ENCODE data around the gene TEX11. TPM values are rescaled to one million over a fixed set of nuclear protein-coding genes. Genes with fewer than 3 reads are reported as not detected.

TEX11 gene
- total and polyA plus RNA-seq, 2 experiments from 2014 or later: not detected

Other genes starting within 250 kb of the TEX11 start
- gene SLC7A3, start 22.4 kb upstream of the TEX11 start, total RNA-seq: 3.6 and 6.0 TPM in 2 replicates
- 4.7 and 5.4 TPM in 2 replicates for gene SLC7A3, start 22.4 kb upstream of the TEX11 start, polyA plus RNA-seq
- 45.7 and 62.3 TPM in 2 replicates for gene SNX12, start 159.6 kb upstream of the TEX11 start, total RNA-seq
- gene SNX12, start 159.6 kb upstream of the TEX11 start, polyA plus RNA-seq: 6.6 and 9.5 TPM in 2 replicates
- gene FOXO4, start 187.1 kb upstream of the TEX11 start, total RNA-seq: 16.7 and 24.2 TPM in 2 replicates
- gene FOXO4, start 187.1 kb upstream of the TEX11 start, polyA plus RNA-seq: 7.8 and 14.5 TPM in 2 replicates
- not detected in 2 replicates for gene CXorf65, start 198.0 kb upstream of the TEX11 start, total RNA-seq
- gene CXorf65, start 198.0 kb upstream of the TEX11 start, polyA plus RNA-seq: not detected in 2 replicates
- not detected in 2 replicates for gene IL2RG, start 202.9 kb upstream of the TEX11 start, total RNA-seq
- gene IL2RG, start 202.9 kb upstream of the TEX11 start, polyA plus RNA-seq: 2.3 TPM in 1 of 2 replicates, not detected in the other
- gene MED12, start 209.9 kb upstream of the TEX11 start, total RNA-seq: 29.2 and 56.5 TPM in 2 replicates
- 17.9 and 25.4 TPM in 2 replicates for gene MED12, start 209.9 kb upstream of the TEX11 start, polyA plus RNA-seq
- gene NLGN3, start 236.1 kb upstream of the TEX11 start, total RNA-seq: 7.4 and 10.2 TPM in 2 replicates
- 6.4 and 8.1 TPM in 2 replicates for gene NLGN3, start 236.1 kb upstream of the TEX11 start, polyA plus RNA-seq